AG10803 (cell line): ENCODE measurements around the gene SKIDA1.
"Not testable (repeated sequence)": the region's sequence is repeated elsewhere in the genome, so short reads cannot be mapped to it uniquely, and the experiment has no call there.

Source experiments
- DNase-seq: peaks from one replicate; pipeline ENCODE4 v3.0.0; 2010; ENCODE audit warnings: low read depth
- H3K4me3 ChIP-seq: 2 replicates; pipeline ENCODE4 v1.5.1; 2011; ENCODE audit warnings: mild to moderate bottlenecking, low read length, control low read depth
- CTCF ChIP-seq: conservative IDR thresholded peaks from 2 replicates; pipeline ENCODE4 v1.5.1; 2011; ENCODE audit warnings: mild to moderate bottlenecking, low read length, control low read depth, inconsistent platforms

SKIDA1 gene

DNA sequence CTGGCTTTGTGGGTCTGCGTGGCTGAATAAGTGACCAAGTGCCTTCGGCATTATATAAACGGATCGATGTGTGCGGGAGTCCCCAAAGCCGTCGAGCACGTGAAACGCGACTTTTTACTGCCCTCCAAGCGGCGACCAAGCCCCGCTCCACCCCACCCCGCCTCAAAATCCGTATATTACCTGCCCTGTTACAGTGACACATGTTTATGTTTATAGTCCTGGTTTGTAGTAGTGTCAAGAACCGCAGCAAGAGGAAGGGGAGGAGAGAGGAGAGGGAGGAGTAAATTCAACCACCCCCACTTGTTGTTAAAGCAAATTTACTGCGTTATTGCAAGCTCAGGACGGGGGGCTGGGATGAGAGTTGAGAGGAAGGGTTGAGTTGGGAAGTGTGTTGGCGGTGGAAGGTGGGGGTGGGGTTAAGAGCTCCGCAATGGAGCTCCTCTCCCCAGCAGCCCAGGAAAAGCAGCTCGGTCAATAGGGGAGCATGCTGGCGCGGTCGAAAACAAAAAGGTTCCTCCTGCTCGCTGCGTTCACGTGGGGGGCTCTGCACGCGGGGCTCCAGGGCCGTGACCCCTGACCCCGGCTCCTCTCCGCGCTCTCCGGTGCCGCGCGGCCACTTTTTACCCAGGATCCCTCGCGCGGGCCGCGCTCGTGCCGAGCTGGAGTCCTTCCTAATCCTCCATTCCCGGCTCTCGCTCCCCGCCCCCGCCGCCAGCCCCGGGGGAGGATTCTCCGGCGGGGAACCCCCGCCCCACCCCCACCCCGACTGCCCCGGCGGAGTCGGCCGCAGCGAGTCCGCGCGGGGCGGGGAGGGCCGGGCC lies at the start of gene SKIDA1:
Gene SKIDA1 (minus strand): TSS at position 316 of the 821 bp plus-strand sequence. CDS start 7,860 bp downstream, outside the sequence.
- DNase-seq: peak; percentile 89
- H3K4me3 ChIP-seq: peak within 1 kb of the TSS; percentile 72
- no peak for TF ChIP-seq CTCF

- H3K4me3 ChIP-seq, DNase-seq: not testable (repeated sequence)
These were observed 49.0 kb upstream of the SKIDA1 start for GRCh38 chr10:21574514-21574913.

- TF ChIP-seq CTCF: no peak
- no peak overlapping the region for H3K4me3 ChIP-seq
- peak; percentile 67 for DNase-seq
These were observed 47.1 kb upstream of the SKIDA1 start for GRCh38 chr10:21572578-21572977.

- DNase-seq: no peak
- TF ChIP-seq CTCF: no peak
- no peak overlapping the region for H3K4me3 ChIP-seq
These were observed 45.5 kb upstream of the SKIDA1 start for GRCh38 chr10:21570761-21571521.

- not testable (repeated sequence) for H3K4me3 ChIP-seq, DNase-seq
These were observed 33.5 kb upstream of the SKIDA1 start for GRCh38 chr10:21558984-21559383.

DNA sequence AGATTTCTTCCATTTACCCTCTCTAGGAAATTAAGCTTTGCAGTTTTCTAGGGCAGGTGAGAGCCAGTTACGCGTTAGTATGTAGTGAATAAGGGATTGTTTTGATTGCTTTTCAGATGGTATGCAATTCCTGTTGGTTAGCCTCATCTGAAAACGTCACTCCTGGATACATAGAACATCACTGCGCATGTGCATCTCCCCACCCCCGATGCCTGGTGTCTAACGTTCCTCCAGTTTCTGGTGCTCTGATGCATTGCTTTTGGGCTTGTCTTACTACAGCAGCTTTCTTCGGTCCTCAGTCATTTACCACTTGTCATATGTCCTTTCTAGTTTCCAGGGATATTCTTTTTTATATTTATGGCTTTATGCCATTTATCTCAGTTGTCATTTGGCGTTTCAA lies 31.0 kb upstream of the SKIDA1 start:
- no peak for DNase-seq
- no peak for TF ChIP-seq CTCF
- H3K4me3 ChIP-seq: no peak overlapping the region

GRCh38 chr10:21552638-21553037 lies 27.2 kb upstream of the SKIDA1 start:
- TF ChIP-seq CTCF: no peak
- DNase-seq: no peak
- no peak overlapping the region for H3K4me3 ChIP-seq

GRCh38 chr10:21547246-21547645 lies 21.8 kb upstream of the SKIDA1 start:
- DNase-seq: no peak
- H3K4me3 ChIP-seq: no peak overlapping the region
- TF ChIP-seq CTCF: no peak

- DNase-seq, H3K4me3 ChIP-seq: not testable (repeated sequence)
These were observed 15.2 kb upstream of the SKIDA1 start for GRCh38 chr10:21540701-21541100.
